Testis (tissue), 2 donors: ENCODE measurements around the gene VPS37C.

Source experiments
- POLR2A ChIP-seq: fragments of 450-650 bp; IDR thresholded peaks from one replicate; pipeline ENCODE4 v1.6.1; 2017; ENCODE audit warnings: antibody characterized with exemption, mild to moderate bottlenecking, moderate library complexity
- TF ChIP-seq, protein P1 (sequence below), 3 experiments: fragments of 450-650 bp in 2 of 3; fragments of 200-600 bp in 1 of 3; sonication (generic) in 1 of 3; IDR thresholded peaks; one replicate each; pipeline ENCODE4 v1.5.1; 2016 to 2019; ENCODE audit warnings: antibody characterized with exemption in 3 of 3, mild to moderate bottlenecking in 2 of 3, moderate library complexity in 1 of 3

GRCh38 chr11:61089806-61090491 lies 71.3 kb downstream of the VPS37C start:
- TF ChIP-seq POLR2A = no peak
- TF ChIP-seq, protein P1, sequence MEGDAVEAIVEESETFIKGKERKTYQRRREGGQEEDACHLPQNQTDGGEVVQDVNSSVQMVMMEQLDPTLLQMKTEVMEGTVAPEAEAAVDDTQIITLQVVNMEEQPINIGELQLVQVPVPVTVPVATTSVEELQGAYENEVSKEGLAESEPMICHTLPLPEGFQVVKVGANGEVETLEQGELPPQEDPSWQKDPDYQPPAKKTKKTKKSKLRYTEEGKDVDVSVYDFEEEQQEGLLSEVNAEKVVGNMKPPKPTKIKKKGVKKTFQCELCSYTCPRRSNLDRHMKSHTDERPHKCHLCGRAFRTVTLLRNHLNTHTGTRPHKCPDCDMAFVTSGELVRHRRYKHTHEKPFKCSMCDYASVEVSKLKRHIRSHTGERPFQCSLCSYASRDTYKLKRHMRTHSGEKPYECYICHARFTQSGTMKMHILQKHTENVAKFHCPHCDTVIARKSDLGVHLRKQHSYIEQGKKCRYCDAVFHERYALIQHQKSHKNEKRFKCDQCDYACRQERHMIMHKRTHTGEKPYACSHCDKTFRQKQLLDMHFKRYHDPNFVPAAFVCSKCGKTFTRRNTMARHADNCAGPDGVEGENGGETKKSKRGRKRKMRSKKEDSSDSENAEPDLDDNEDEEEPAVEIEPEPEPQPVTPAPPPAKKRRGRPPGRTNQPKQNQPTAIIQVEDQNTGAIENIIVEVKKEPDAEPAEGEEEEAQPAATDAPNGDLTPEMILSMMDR (IDR thresholded peaks at IDR 0.05) = no peak
